K562 (cell line): ENCODE data around the gene PEX5L.

Experiments
- EHMT2 ChIP-seq: fragments of 450-650 bp; IDR thresholded peaks from 2 replicates; pipeline ENCODE4 v1.6.1; 2018; ENCODE audit warnings: antibody characterized with exemption
- KLF16 ChIP-seq: IDR thresholded peaks from 2 replicates; pipeline ENCODE4 v1.6.1; 2016; ENCODE audit warnings: antibody characterized with exemption
- TAF1 ChIP-seq: IDR thresholded peaks from 2 replicates; pipeline ENCODE4 v1.6.1; 2011; ENCODE audit warnings: mild to moderate bottlenecking, low read length, moderate library complexity; ENCODE audit not compliant: insufficient read depth, control insufficient read depth, severe bottlenecking; ENCODE audit errors: extremely low read depth
- USF2 ChIP-seq: sonication (generic); formaldehyde crosslinking; IDR thresholded peaks from 2 replicates; pipeline ENCODE4 v1.5.0; 2020; ENCODE audit warnings: missing genetic modification reagents
- TF ChIP-seq, protein P1 (sequence below): fragments of 450-650 bp; formaldehyde crosslinking; IDR thresholded peaks from 2 replicates; pipeline ENCODE4 v1.4.0; 2022; ENCODE audit warnings: missing genetic modification characterization

DNA sequence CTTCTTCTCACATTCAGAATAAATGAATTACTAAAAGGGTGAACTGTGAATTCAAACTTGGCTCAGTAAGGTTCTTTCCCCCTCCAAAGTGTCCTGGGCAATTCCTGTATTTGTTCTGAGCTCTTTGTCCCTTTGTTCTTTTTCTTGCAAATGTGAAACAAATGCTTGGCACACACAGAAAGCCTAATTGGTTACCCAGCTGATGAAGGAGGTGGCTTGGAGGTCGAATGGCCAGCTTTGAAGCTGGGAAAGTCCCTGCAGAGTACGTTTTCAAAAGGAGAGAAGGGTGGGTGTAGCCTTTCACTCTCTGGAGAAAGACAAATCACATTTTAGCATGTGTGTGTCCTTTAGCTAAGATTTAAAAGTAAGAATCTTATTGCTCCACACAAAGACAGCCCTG lies 154.4 kb downstream of the PEX5L start:
- TF ChIP-seq, protein P1, sequence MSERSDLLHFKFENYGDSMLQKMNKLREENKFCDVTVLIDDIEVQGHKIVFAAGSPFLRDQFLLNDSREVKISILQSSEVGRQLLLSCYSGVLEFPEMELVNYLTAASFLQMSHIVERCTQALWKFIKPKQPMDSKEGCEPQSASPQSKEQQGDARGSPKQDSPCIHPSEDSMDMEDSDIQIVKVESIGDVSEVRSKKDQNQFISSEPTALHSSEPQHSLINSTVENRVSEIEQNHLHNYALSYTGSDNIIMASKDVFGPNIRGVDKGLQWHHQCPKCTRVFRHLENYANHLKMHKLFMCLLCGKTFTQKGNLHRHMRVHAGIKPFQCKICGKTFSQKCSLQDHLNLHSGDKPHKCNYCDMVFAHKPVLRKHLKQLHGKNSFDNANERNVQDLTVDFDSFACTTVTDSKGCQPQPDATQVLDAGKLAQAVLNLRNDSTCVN, result no peak
- no peak for TF ChIP-seq KLF16
- TF ChIP-seq TAF1, result no peak
- TF ChIP-seq EHMT2, result no peak
- no peak for TF ChIP-seq USF2 (CRISPR knock-in tag)
